NCI-H2107 treated with DMSO at 0.1 percent for 48 hours (cell line): ENCODE data around the gene OSBPL10.
"Not testable (repeated sequence)": the region's sequence is repeated elsewhere in the genome, so short reads cannot be mapped to it uniquely, and the experiment has no call there.

ENCODE experiments used
- DNase-seq: peaks from one replicate; lab custom pipeline; 2025; ENCODE audit not compliant: unreplicated experiment; lab: John Stamatoyannopoulos, UW

The OSBPL10 gene

GRCh38 chr3:31860642-31861041 is 120.4 kb downstream of the OSBPL10 start:
- DNase-seq: not testable (repeated sequence)

- DNase-seq: no peak
Measured at GRCh38 chr3:31859245-31859644, 121.8 kb downstream of the OSBPL10 start.

GRCh38 chr3:31858439-31858838 is 122.6 kb downstream of the OSBPL10 start:
- no peak for DNase-seq

- DNase-seq: no peak
Measured at GRCh38 chr3:31853580-31853979, 127.5 kb downstream of the OSBPL10 start.

- no peak for DNase-seq
Measured at GRCh38 chr3:31851278-31851677, 129.8 kb downstream of the OSBPL10 start.

GRCh38 chr3:31848911-31849310 is 132.2 kb downstream of the OSBPL10 start:
- DNase-seq: no peak

GRCh38 chr3:31848163-31848818 is 132.8 kb downstream of the OSBPL10 start:
- DNase-seq: no peak

- DNase-seq: no peak
Measured at GRCh38 chr3:31847760-31848159, 133.3 kb downstream of the OSBPL10 start.

GRCh38 chr3:31841515-31841914 is 139.5 kb downstream of the OSBPL10 start:
- no peak for DNase-seq

- no peak for DNase-seq
Measured at GRCh38 chr3:31840252-31840651, 140.8 kb downstream of the OSBPL10 start.

GRCh38 chr3:31839144-31839917 is 141.7 kb downstream of the OSBPL10 start:
- no peak for DNase-seq

- no peak for DNase-seq
Measured at GRCh38 chr3:31836131-31837075, 144.7 kb downstream of the OSBPL10 start.

- DNase-seq: no peak
Measured at GRCh38 chr3:31833391-31834190, 147.5 kb downstream of the OSBPL10 start.

GRCh38 chr3:31832551-31832950 is 148.5 kb downstream of the OSBPL10 start:
- no peak for DNase-seq

- DNase-seq: no peak
Measured at GRCh38 chr3:31831591-31831990, 149.5 kb downstream of the OSBPL10 start.

GRCh38 chr3:31829826-31830426 is 151.1 kb downstream of the OSBPL10 start:
- no peak for DNase-seq

- no peak for DNase-seq
Measured at GRCh38 chr3:31829010-31829409, 152.1 kb downstream of the OSBPL10 start.

GRCh38 chr3:31828007-31828406 is 153.1 kb downstream of the OSBPL10 start:
- DNase-seq: no peak

GRCh38 chr3:31823184-31823583 is 157.9 kb downstream of the OSBPL10 start:
- DNase-seq: no peak

GRCh38 chr3:31821118-31821517 is 159.9 kb downstream of the OSBPL10 start:
- DNase-seq: no peak
